GM12875 (cell line): ENCODE measurements around the gene MUC20.
"Not testable (repeated sequence)": the region's sequence is repeated elsewhere in the genome, so short reads cannot be mapped to it uniquely, and the experiment has no call there.

Experiments
- H3K4me3 ChIP-seq: one replicate; pipeline ENCODE4 v1.5.1; 2011; ENCODE audit warnings: low read depth, low read length, control low read depth
- CTCF ChIP-seq: IDR thresholded peaks from 2 replicates; pipeline ENCODE4 v1.5.1; 2011; ENCODE audit warnings: low read depth, mild to moderate bottlenecking, control low read depth, inconsistent platforms, low read length, moderate library complexity, borderline replicate concordance; ENCODE audit not compliant: insufficient read depth

Gene MUC20

GRCh38 chr3:195766671-195767070, 45.9 kb downstream of the MUC20 start:
- TF ChIP-seq CTCF: no peak
- no peak overlapping the region for H3K4me3 ChIP-seq

GRCh38 chr3:195767792-195768191, 47.0 kb downstream of the MUC20 start:
- TF ChIP-seq CTCF: no peak
- H3K4me3 ChIP-seq: no peak overlapping the region

GRCh38 chr3:195768414-195768813, 47.6 kb downstream of the MUC20 start:
- no peak overlapping the region for H3K4me3 ChIP-seq
- no peak for TF ChIP-seq CTCF

GRCh38 chr3:195768831-195769303, 48.1 kb downstream of the MUC20 start:
- H3K4me3 ChIP-seq: no peak overlapping the region
- no peak for TF ChIP-seq CTCF

- H3K4me3 ChIP-seq: no peak overlapping the region
- no peak for TF ChIP-seq CTCF
Observed at GRCh38 chr3:195769551-195769950, 48.8 kb downstream of the MUC20 start.

GRCh38 chr3:195770081-195770840, 49.5 kb downstream of the MUC20 start:
- TF ChIP-seq CTCF: no peak
- no peak overlapping the region for H3K4me3 ChIP-seq

GRCh38 chr3:195770841-195771645, 50.3 kb downstream of the MUC20 start:
- H3K4me3 ChIP-seq: not testable (repeated sequence)
